Measurements from ENCODE around the gene TRIP10. TPM values are rescaled to one million over a fixed set of nuclear protein-coding genes. Genes with fewer than 3 reads are reported as not detected.

Gene TRIP10
- total and polyA plus RNA-seq, 2 of the 13 experiments (the other 11 are each of a cell fraction or from before 2014, with no cell fraction given): 32.5 to 33.2 TPM

- TF ChIP-seq, protein P1, sequence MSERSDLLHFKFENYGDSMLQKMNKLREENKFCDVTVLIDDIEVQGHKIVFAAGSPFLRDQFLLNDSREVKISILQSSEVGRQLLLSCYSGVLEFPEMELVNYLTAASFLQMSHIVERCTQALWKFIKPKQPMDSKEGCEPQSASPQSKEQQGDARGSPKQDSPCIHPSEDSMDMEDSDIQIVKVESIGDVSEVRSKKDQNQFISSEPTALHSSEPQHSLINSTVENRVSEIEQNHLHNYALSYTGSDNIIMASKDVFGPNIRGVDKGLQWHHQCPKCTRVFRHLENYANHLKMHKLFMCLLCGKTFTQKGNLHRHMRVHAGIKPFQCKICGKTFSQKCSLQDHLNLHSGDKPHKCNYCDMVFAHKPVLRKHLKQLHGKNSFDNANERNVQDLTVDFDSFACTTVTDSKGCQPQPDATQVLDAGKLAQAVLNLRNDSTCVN (CRISPR knock-in tag; IDR thresholded peaks at IDR 0.05; ENCODE audit: borderline replicate concordance): 0 out of 2 replicates have a peak, but pooled peaks have one; percentile 40
- TF ChIP-seq TARDBP (CRISPR knock-in tag; IDR thresholded peaks at IDR 0.05) (peak; percentile 48; the same call in 1 of the 2 replicates), TBP (CRISPR knock-in tag; IDR thresholded peaks at IDR 0.05) (no peak), ATM (IDR thresholded peaks at IDR 0.05; ENCODE audit: borderline replicate concordance) (no peak), HNRNPL (IDR thresholded peaks at IDR 0.05; ENCODE audit: low read depth, low read length) (0 out of 2 replicates have a peak, but pooled peaks have one; percentile 35), ZNF143 (CRISPR knock-in tag; IDR thresholded peaks at IDR 0.05) (no peak), ZNF512B (CRISPR knock-in tag; IDR thresholded peaks at IDR 0.05; ENCODE audit: borderline replicate concordance) (no peak), HNRNPUL1 (IDR thresholded peaks at IDR 0.05; ENCODE audit: low read depth, low read length) (no peak), HNF4A (CRISPR knock-in tag; IDR thresholded peaks at IDR 0.05) (0 out of 2 replicates have a peak, but pooled peaks have one; percentile 31), ZNF501 (CRISPR knock-in tag; IDR thresholded peaks at IDR 0.05) (peak; percentile 54; the same call in 1 of the 2 replicates), ZFX (CRISPR knock-in tag; IDR thresholded peaks at IDR 0.05; ENCODE audit: low read depth) (peak; percentile 47)
- TF ChIP-seq, protein P2, sequence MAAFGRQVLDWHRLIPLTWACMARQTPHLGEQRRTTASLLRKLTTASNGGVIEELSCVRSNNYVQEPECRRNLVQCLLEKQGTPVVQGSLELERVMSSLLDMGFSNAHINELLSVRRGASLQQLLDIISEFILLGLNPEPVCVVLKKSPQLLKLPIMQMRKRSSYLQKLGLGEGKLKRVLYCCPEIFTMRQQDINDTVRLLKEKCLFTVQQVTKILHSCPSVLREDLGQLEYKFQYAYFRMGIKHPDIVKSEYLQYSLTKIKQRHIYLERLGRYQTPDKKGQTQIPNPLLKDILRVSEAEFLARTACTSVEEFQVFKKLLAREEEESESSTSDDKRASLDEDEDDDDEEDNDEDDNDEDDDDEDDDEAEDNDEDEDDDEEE (CRISPR knock-in tag; IDR thresholded peaks at IDR 0.05): peak; percentile 45; the same call in 1 of the 2 replicates
- TF ChIP-seq, protein P3, sequence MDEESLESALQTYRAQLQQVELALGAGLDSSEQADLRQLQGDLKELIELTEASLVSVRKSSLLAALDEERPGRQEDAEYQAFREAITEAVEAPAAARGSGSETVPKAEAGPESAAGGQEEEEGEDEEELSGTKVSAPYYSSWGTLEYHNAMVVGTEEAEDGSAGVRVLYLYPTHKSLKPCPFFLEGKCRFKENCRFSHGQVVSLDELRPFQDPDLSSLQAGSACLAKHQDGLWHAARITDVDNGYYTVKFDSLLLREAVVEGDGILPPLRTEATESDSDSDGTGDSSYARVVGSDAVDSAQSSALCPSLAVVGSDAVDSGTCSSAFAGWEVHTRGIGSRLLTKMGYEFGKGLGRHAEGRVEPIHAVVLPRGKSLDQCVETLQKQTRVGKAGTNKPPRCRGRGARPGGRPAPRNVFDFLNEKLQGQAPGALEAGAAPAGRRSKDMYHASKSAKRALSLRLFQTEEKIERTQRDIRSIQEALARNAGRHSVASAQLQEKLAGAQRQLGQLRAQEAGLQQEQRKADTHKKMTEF (CRISPR knock-in tag; IDR thresholded peaks at IDR 0.05): 0 out of 2 replicates have a peak, but pooled peaks have one; percentile 50
- TF ChIP-seq, protein P4, sequence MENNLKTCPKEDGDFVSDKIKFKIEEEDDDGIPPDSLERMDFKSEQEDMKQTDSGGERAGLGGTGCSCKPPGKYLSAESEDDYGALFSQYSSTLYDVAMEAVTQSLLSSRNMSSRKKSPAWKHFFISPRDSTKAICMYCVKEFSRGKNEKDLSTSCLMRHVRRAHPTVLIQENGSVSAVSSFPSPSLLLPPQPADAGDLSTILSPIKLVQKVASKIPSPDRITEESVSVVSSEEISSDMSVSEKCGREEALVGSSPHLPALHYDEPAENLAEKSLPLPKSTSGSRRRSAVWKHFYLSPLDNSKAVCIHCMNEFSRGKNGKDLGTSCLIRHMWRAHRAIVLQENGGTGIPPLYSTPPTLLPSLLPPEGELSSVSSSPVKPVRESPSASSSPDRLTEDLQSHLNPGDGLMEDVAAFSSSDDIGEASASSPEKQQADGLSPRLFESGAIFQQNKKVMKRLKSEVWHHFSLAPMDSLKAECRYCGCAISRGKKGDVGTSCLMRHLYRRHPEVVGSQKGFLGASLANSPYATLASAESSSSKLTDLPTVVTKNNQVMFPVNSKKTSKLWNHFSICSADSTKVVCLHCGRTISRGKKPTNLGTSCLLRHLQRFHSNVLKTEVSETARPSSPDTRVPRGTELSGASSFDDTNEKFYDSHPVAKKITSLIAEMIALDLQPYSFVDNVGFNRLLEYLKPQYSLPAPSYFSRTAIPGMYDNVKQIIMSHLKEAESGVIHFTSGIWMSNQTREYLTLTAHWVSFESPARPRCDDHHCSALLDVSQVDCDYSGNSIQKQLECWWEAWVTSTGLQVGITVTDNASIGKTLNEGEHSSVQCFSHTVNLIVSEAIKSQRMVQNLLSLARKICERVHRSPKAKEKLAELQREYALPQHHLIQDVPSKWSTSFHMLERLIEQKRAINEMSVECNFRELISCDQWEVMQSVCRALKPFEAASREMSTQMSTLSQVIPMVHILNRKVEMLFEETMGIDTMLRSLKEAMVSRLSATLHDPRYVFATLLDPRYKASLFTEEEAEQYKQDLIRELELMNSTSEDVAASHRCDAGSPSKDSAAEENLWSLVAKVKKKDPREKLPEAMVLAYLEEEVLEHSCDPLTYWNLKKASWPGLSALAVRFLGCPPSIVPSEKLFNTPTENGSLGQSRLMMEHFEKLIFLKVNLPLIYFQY (CRISPR knock-in tag; IDR thresholded peaks at IDR 0.05; ENCODE audit: borderline replicate concordance): no peak
- TF ChIP-seq, protein P5, sequence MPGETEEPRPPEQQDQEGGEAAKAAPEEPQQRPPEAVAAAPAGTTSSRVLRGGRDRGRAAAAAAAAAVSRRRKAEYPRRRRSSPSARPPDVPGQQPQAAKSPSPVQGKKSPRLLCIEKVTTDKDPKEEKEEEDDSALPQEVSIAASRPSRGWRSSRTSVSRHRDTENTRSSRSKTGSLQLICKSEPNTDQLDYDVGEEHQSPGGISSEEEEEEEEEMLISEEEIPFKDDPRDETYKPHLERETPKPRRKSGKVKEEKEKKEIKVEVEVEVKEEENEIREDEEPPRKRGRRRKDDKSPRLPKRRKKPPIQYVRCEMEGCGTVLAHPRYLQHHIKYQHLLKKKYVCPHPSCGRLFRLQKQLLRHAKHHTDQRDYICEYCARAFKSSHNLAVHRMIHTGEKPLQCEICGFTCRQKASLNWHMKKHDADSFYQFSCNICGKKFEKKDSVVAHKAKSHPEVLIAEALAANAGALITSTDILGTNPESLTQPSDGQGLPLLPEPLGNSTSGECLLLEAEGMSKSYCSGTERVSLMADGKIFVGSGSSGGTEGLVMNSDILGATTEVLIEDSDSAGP (CRISPR knock-in tag; IDR thresholded peaks at IDR 0.05; ENCODE audit: borderline replicate concordance): 0 out of 2 replicates have a peak, but pooled peaks have one; percentile 37
Observed at GRCh38 chr19:6734096-6734696, 5.3 kb upstream of the TRIP10 start (continued).

All from HepG2 (cell line).